ENCODE data around the gene TFAM. TPM values are rescaled to one million over a fixed set of nuclear protein-coding genes. Genes with fewer than 3 reads are reported as not detected.

TFAM gene
- total and polyA plus RNA-seq, 2 donors = 15.0 to 69.9 TPM

- no peak overlapping the region for H3K4me3 ChIP-seq (ENCODE audit: low read length in 2 of 2)
- WGBS = 99% methylated on average over 7 of the region's 7 CpGs
- no peak for DNase-seq (ENCODE audit: low read depth in 6 of 9, low spot score in 9 of 9)
- no peaks in the 10 kb centered on the region for H3K36me3 ChIP-seq (ENCODE audit: control insufficient read depth in 2 of 2, insufficient read depth in 2 of 2, low read length in 1 of 2)
- H3K27ac ChIP-seq (ENCODE audit: low read depth in 1 of 2, low read length in 1 of 2) = no peak overlapping the region
- no peaks in the 10 kb centered on the region for H3K27me3 ChIP-seq (ENCODE audit: control insufficient read depth in 2 of 2, insufficient read depth in 1 of 2, low read length in 1 of 2)
- no peaks in the 10 kb centered on the region for H3K4me1 ChIP-seq (ENCODE audit: control insufficient read depth in 2 of 2, insufficient read depth in 2 of 2, low read length in 2 of 2)
- H3K9me3 ChIP-seq (ENCODE audit: control insufficient read depth in 2 of 2, insufficient read depth in 1 of 2, low read length in 1 of 2) = no peaks in the 10 kb centered on the region
These were observed 33.3 kb upstream of the TFAM start for GRCh38 chr10:58351616-58352578.

DNA sequence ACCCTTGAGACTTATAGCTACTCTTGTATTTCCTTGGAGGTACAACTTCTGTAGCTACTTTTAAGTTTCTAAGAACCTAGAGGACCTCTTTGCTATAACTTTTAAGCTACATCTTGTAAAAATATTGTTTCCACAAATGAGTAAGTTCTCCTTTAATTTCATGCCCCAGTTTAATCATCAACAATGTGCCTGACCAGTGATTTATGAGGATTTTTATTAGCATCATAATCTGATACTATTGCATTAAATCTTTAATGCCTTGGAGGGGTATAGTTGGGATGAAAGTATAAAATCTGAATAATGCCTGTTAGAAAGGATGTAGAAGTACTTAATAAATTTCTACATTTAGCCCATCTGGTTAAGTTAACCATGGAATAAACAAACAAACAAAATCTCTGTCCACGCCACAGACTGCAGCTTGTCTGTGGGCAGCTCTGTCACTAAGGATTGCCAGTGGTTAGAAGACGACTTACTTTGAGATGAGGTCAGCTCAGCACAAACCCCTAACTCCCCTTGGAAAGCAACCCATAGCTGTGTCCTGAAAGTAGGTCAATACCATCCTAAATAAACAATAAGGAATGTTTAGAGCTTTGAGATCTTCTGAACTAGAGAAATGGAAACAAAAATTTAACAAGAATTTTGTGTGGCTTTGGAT is 32.1 kb upstream of the TFAM start:
- DNase-seq (ENCODE audit: low read depth in 6 of 9, low spot score in 9 of 9) = no peak
- H3K27ac ChIP-seq (ENCODE audit: low read depth in 1 of 2, low read length in 1 of 2) = no peak overlapping the region
- WGBS = 93% methylated on average over 2 of the region's 2 CpGs
- no peaks in the 10 kb centered on the region for H3K4me1 ChIP-seq (ENCODE audit: control insufficient read depth in 2 of 2, insufficient read depth in 2 of 2, low read length in 2 of 2)
- H3K9me3 ChIP-seq (ENCODE audit: control insufficient read depth in 2 of 2, insufficient read depth in 1 of 2, low read length in 1 of 2) = no peaks in the 10 kb centered on the region
- no peaks in the 10 kb centered on the region for H3K36me3 ChIP-seq (ENCODE audit: control insufficient read depth in 2 of 2, insufficient read depth in 2 of 2, low read length in 1 of 2)
- no peaks in the 10 kb centered on the region for H3K27me3 ChIP-seq (ENCODE audit: control insufficient read depth in 2 of 2, insufficient read depth in 1 of 2, low read length in 1 of 2)
- no peak overlapping the region for H3K4me3 ChIP-seq (ENCODE audit: low read length in 2 of 2)

GRCh38 chr10:58356756-58357155 is 28.5 kb upstream of the TFAM start:
- no peak for DNase-seq (ENCODE audit: low read depth in 6 of 9, low spot score in 9 of 9)
- Histone ChIP-seq H3K9me3 (ENCODE audit: control insufficient read depth in 2 of 2, insufficient read depth in 1 of 2, low read length in 1 of 2) (no peaks in the 10 kb centered on the region), H3K27me3 (ENCODE audit: control insufficient read depth in 2 of 2, insufficient read depth in 1 of 2, low read length in 1 of 2) (no peaks in the 10 kb centered on the region), H3K36me3 (ENCODE audit: control insufficient read depth in 2 of 2, insufficient read depth in 2 of 2, low read length in 1 of 2) (no peaks in the 10 kb centered on the region), H3K4me3 (ENCODE audit: low read length in 2 of 2) (no peak overlapping the region), H3K27ac (ENCODE audit: low read depth in 1 of 2, low read length in 1 of 2) (no peak overlapping the region), H3K4me1 (ENCODE audit: control insufficient read depth in 2 of 2, insufficient read depth in 2 of 2, low read length in 2 of 2) (no peaks in the 10 kb centered on the region)
- 62% methylated on average over 2 of the region's 2 CpGs for WGBS

DNA sequence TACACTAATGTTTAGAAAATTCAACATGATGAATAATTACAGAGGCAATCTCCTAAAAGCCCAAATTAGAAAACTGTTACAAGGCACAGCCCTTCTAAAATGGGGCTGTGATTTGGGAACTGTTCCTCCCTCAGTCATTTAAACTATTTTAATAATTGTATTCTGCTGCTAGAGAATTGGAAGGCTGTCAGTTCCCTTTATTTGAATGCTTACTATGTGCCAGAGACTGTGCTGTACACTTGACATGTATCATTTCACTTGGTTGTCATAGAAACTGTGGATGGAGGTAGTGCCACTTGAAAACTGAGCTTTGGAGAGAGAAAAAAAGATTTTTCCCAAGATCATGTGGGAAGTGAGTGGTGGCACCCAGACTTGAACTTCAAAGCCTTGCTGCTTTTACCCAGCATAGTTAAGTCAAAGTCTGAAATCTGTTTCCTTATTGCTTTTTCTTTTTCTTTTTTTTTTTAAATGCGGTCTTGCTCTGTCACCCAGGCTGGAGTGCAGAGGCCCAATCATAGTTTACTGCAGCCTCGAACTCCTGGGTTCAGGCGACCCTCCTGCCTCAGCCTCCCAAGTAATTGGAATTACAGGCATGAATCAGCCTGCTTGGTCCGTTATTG is 26.8 kb upstream of the TFAM start:
- no peaks in the 10 kb centered on the region for H3K9me3 ChIP-seq (ENCODE audit: control insufficient read depth in 2 of 2, insufficient read depth in 1 of 2, low read length in 1 of 2)
- H3K4me1 ChIP-seq (ENCODE audit: control insufficient read depth in 2 of 2, insufficient read depth in 2 of 2, low read length in 2 of 2) = no peaks in the 10 kb centered on the region
- no peak overlapping the region for H3K27ac ChIP-seq (ENCODE audit: low read depth in 1 of 2, low read length in 1 of 2)
- H3K36me3 ChIP-seq (ENCODE audit: control insufficient read depth in 2 of 2, insufficient read depth in 2 of 2, low read length in 1 of 2) = no peaks in the 10 kb centered on the region
- no peaks in the 10 kb centered on the region for H3K27me3 ChIP-seq (ENCODE audit: control insufficient read depth in 2 of 2, insufficient read depth in 1 of 2, low read length in 1 of 2)
- H3K4me3 ChIP-seq (ENCODE audit: low read length in 2 of 2) = no peak overlapping the region
- 97% methylated on average over 4 of the region's 4 CpGs for whole genome bisulfite sequencing
- DNase-seq (ENCODE audit: low read depth in 6 of 9, low spot score in 9 of 9) = no peak

DNA sequence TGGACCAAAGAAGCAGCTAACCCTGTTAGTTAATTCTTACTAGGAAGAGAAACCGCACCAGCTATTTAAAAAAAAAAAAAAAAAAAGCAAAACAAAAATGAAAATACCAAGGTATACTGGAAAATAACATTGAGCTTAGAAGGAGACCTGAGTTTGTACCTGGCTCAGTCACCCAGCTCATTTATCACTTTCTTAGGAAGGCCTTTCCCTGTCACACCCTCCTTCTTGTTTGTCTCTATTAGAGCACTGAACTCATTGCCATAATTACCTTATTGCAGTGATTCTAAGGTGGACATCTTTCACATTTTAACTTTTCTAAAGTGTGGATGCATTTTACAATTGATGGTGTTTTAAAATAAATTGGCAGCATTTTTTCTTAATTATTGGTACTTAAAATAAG is 26.3 kb upstream of the TFAM start:
- Histone ChIP-seq H3K27ac (ENCODE audit: low read depth in 1 of 2, low read length in 1 of 2) (no peak overlapping the region), H3K9me3 (ENCODE audit: control insufficient read depth in 2 of 2, insufficient read depth in 1 of 2, low read length in 1 of 2) (no peaks in the 10 kb centered on the region), H3K4me1 (ENCODE audit: control insufficient read depth in 2 of 2, insufficient read depth in 2 of 2, low read length in 2 of 2) (no peaks in the 10 kb centered on the region), H3K27me3 (ENCODE audit: control insufficient read depth in 2 of 2, insufficient read depth in 1 of 2, low read length in 1 of 2) (no peaks in the 10 kb centered on the region), H3K4me3 (ENCODE audit: low read length in 2 of 2) (no peak overlapping the region), H3K36me3 (ENCODE audit: control insufficient read depth in 2 of 2, insufficient read depth in 2 of 2, low read length in 1 of 2) (no peaks in the 10 kb centered on the region)
- WGBS = 100% methylated on average over 1 of the region's 1 CpG
- no peak for DNase-seq (ENCODE audit: low read depth in 6 of 9, low spot score in 9 of 9)

- Histone ChIP-seq H3K9me3 (ENCODE audit: control insufficient read depth in 2 of 2, insufficient read depth in 1 of 2, low read length in 1 of 2) (no peaks in the 10 kb centered on the region), H3K4me3 (ENCODE audit: low read length in 2 of 2) (no peak overlapping the region), H3K27ac (ENCODE audit: low read depth in 1 of 2, low read length in 1 of 2) (no peak overlapping the region), H3K27me3 (ENCODE audit: control insufficient read depth in 2 of 2, insufficient read depth in 1 of 2, low read length in 1 of 2) (no peaks in the 10 kb centered on the region), H3K4me1 (ENCODE audit: control insufficient read depth in 2 of 2, insufficient read depth in 2 of 2, low read length in 2 of 2) (no peaks in the 10 kb centered on the region), H3K36me3 (ENCODE audit: control insufficient read depth in 2 of 2, insufficient read depth in 2 of 2, low read length in 1 of 2) (no peaks in the 10 kb centered on the region)
- 99% methylated on average over 3 of the region's 3 CpGs for WGBS
- no peak for DNase-seq (ENCODE audit: low read depth in 6 of 9, low spot score in 9 of 9)
These were observed 25.7 kb upstream of the TFAM start for GRCh38 chr10:58359541-58359940.

DNA sequence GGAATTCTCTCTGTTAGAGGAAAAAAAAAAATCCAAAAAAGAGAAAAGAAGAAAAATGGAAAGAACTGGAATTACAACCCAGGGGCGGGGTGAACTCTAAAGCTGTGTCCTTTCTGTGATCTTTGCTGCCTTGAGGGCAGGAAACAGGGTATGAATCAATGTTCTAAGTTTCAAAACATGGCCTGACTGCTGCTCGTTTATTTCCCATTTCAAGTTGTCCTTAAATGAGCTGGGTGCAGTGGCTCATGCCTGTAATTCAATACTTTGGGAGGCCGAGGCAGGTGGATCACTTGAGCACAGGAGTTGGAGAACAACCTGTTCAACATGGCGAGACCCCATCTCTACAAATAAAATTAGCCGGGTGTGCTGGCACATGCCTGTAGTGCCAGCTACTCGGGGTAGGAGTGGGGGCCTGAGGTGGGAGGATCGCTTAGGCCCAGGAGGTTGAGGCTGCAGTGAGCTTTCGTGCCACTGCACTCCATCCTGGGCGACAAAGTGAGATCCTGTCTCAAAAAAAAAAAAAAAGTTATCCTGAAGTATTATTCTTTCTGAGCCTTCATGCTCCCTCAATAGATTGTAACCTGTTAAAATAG is 24.7 kb upstream of the TFAM start:
- Histone ChIP-seq H3K4me3 (ENCODE audit: low read length in 2 of 2) (no peak overlapping the region), H3K4me1 (ENCODE audit: control insufficient read depth in 2 of 2, insufficient read depth in 2 of 2, low read length in 2 of 2) (no peaks in the 10 kb centered on the region)
- WGBS = 94% methylated on average over 9 of the region's 9 CpGs

DNA sequence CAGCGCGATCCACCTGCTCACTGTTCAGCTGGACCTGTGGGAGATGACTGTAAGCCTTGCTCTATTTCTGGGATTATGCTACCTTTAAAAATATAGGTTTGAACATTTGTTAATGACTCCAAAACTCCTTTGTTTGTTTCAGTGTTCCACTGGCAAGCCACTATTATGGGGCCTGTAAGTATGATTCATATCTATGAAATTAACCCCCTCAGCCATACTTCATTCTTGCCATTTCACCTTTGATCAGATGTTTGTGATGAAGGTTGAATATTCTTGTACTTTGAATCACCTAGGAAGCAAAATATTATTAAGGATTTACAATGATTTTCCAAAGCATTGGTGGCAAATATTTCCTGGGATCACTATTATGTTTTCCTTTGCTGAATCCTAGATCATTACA is 23.9 kb upstream of the TFAM start:
- Histone ChIP-seq H3K4me1 (ENCODE audit: control insufficient read depth in 2 of 2, insufficient read depth in 2 of 2, low read length in 2 of 2) (no peaks in the 10 kb centered on the region), H3K4me3 (ENCODE audit: low read length in 2 of 2) (no peak overlapping the region), H3K9me3 (ENCODE audit: control insufficient read depth in 2 of 2, insufficient read depth in 1 of 2, low read length in 1 of 2) (no peaks in the 10 kb centered on the region), H3K36me3 (ENCODE audit: control insufficient read depth in 2 of 2, insufficient read depth in 2 of 2, low read length in 1 of 2) (no peaks in the 10 kb centered on the region), H3K27ac (ENCODE audit: low read depth in 1 of 2, low read length in 1 of 2) (no peak overlapping the region), H3K27me3 (ENCODE audit: control insufficient read depth in 2 of 2, insufficient read depth in 1 of 2, low read length in 1 of 2) (no peaks in the 10 kb centered on the region)
- no peak for DNase-seq (ENCODE audit: low read depth in 6 of 9, low spot score in 9 of 9)
- WGBS = 98% methylated on average over 2 of the region's 2 CpGs

More for the DNA sequence above, 24.7 kb upstream of the TFAM start:
- Histone ChIP-seq H3K27me3 (ENCODE audit: control insufficient read depth in 2 of 2, insufficient read depth in 1 of 2, low read length in 1 of 2) (no peaks in the 10 kb centered on the region), H3K36me3 (ENCODE audit: control insufficient read depth in 2 of 2, insufficient read depth in 2 of 2, low read length in 1 of 2) (no peaks in the 10 kb centered on the region), H3K27ac (ENCODE audit: low read depth in 1 of 2, low read length in 1 of 2) (no peak overlapping the region), H3K9me3 (ENCODE audit: control insufficient read depth in 2 of 2, insufficient read depth in 1 of 2, low read length in 1 of 2) (no peaks in the 10 kb centered on the region)
- no peak for DNase-seq (ENCODE audit: low read depth in 6 of 9, low spot score in 9 of 9)
